GM19372 (cell line): ENCODE measurements around the gene SPATA31D3.
"Not testable (repeated sequence)": the region's sequence is repeated elsewhere in the genome, so short reads cannot be mapped to it uniquely, and the experiment has no call there.

ENCODE experiments used
- ATAC-seq: cut with Tn5 transposase; IDR thresholded peaks from one replicate; pipeline ENCODE4 v1.9.1; 2021; ENCODE audit warnings: mild to moderate bottlenecking, low read depth, moderate library complexity; ENCODE audit not compliant: unreplicated experiment

Gene SPATA31D3

DNA sequence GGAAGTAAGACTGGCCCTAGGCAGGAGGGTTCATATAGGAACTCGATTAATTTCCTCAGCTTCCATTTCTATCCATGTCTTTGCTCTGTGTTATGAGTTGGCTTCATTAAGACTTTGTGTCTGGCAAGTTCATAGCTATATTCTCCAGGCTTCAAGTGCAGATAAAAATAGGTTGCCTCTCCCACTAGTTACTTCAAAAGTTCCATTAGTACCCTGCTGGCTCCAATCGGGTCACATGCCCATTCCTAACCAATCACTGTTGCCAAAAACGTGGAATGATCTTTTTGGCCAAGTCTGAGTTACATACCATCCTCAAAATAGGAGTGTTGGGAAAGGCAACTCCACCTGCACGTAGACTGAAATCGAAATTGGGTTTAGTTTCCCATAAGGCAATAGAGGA, 31.5 kb downstream of the SPATA31D3 start:
- no peak for ATAC-seq

GRCh38 chr9:81976351-81976750, 33.1 kb downstream of the SPATA31D3 start:
- ATAC-seq: no peak

DNA sequence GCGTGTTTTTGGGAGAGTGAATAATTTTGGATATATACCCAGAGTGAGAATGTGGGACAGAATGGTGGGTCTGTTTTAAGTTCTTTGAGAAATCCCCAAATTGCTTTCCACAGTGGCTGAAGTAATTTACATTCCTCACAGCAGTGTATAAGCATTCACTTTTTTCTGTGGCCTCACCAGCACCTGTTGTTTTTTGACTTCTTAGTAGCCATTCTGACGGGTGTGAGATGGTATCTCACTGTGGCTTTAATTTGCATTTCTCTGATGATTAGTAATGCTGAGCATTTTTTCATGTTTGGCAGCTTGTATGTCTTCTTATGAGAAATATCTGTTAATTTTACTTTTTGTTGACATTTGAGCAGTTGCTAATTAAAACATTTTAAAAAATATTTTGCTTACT, 35.9 kb downstream of the SPATA31D3 start:
- ATAC-seq: no peak

GRCh38 chr9:81980568-81980967, 37.3 kb downstream of the SPATA31D3 start:
- ATAC-seq: no peak

DNA sequence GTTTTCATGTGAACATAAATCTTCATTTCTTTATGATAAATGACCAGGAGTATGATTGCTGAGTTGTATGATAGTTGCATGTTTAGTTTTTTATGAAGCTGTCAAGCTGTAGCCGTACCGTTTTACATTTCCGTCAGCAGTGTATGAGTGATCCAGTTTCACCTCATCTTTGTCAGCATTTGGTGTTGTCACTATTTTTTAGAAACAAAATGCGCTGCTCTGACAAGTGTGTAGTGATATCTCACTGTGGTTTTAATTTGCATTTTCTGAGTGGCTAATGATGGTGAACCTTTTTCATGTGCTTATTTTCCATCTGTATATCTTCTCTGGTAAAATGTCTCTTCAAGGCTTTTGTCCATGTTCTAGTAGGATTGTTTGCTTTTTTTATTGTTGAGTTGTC, 38.6 kb downstream of the SPATA31D3 start:
- ATAC-seq: no peak

GRCh38 chr9:81984928-81985327, 41.6 kb downstream of the SPATA31D3 start:
- ATAC-seq: no peak

- no peak for ATAC-seq
Measured at GRCh38 chr9:81986051-81986450, 42.8 kb downstream of the SPATA31D3 start.

GRCh38 chr9:81988472-81988871, 45.2 kb downstream of the SPATA31D3 start, which contains the start of gene SPATA31D1:
SPATA31D1 (plus strand) TSS chr9:81988772; CDS start chr9:81988819, 47 bp downstream.
- ATAC-seq: not testable (repeated sequence)

GRCh38 chr9:81989700-81990099, 46.4 kb downstream of the SPATA31D3 start:
- ATAC-seq: no peak

GRCh38 chr9:81993656-81994055, 50.4 kb downstream of the SPATA31D3 start:
- ATAC-seq: no peak
